Muscle of leg (tissue), 11 donors: Measurements from ENCODE around the gene PNLIPRP3. TPM values are rescaled to one million over a fixed set of nuclear protein-coding genes. Genes with fewer than 3 reads are reported as not detected.

Experiments used
- DNase-seq: peaks from one replicate; pipeline ENCODE4 v3.0.0; 2013
- H3K27ac ChIP-seq: one replicate; pipeline ENCODE4 v1.5.1; 2013; ENCODE audit warnings: mild to moderate bottlenecking, low read length, control low read depth
- H3K27me3 ChIP-seq: one replicate; pipeline ENCODE4 v1.6.1; 2013; ENCODE audit warnings: low read length; ENCODE audit not compliant: control insufficient read depth, insufficient read depth
- H3K36me3 ChIP-seq: one replicate; pipeline ENCODE4 v1.6.1; 2013; ENCODE audit warnings: low read length; ENCODE audit not compliant: control insufficient read depth, insufficient read depth
- H3K4me1 ChIP-seq: one replicate; pipeline ENCODE4 v1.6.1; 2013; ENCODE audit warnings: low read length; ENCODE audit not compliant: control insufficient read depth, insufficient read depth
- H3K4me3 ChIP-seq: one replicate; pipeline ENCODE4 v1.5.1; 2013; ENCODE audit warnings: low read length, control low read depth
- H3K9me3 ChIP-seq: replicated peaks from 2 replicates; pipeline ENCODE4 v1.6.1; 2013; ENCODE audit warnings: low read depth, low read length; ENCODE audit not compliant: control insufficient read depth
- WGBS: methylation state at CpG from one replicate; pipeline ENCODE4 v1.1.5; 2013; ENCODE audit warnings: missing lambda C conversion rate; ENCODE audit not compliant: insufficient coverage; 5-methylcytosine and 5-hydroxymethylcytosine counted together
- polyA plus RNA-seq, 8 donors: library from polyadenylated mRNA; unstranded; fragments of 120-200 nt; gene quantifications; one replicate each; pipeline versions ENCODE4 v1.2.1 to v1.2.3, GENCODE V29; 2013; ENCODE audit warnings: inconsistent platforms in 1 of 8, low replicate concordance in 1 of 8; ENCODE audit not compliant: insufficient read length in 8 of 8, insufficient read depth in 1 of 8
- total RNA-seq: library from RNA; stranded (reverse); fragments of 120-200 nt; gene quantifications from one replicate; pipeline ENCODE4 v1.2.4, GENCODE V29; 2013

Gene PNLIPRP3
- total and polyA plus RNA-seq, 9 donors: 0.04 to 0.08 (median 0.05) TPM; not detected in 5

GRCh38 chr10:116408719-116409118 lies 18.9 kb upstream of the PNLIPRP3 start:
- no peaks in the 10 kb centered on the region for H3K9me3 ChIP-seq
- H3K4me3 ChIP-seq: no peak overlapping the region
- WGBS: 60% methylated on average over 1 of the region's 7 CpGs
- no peak overlapping the region for H3K27ac ChIP-seq
- peak; percentile 5 for DNase-seq
- no peaks in the 10 kb centered on the region for H3K27me3 ChIP-seq
- H3K36me3 ChIP-seq: no peaks in the 10 kb centered on the region
- no peaks in the 10 kb centered on the region for H3K4me1 ChIP-seq

DNA sequence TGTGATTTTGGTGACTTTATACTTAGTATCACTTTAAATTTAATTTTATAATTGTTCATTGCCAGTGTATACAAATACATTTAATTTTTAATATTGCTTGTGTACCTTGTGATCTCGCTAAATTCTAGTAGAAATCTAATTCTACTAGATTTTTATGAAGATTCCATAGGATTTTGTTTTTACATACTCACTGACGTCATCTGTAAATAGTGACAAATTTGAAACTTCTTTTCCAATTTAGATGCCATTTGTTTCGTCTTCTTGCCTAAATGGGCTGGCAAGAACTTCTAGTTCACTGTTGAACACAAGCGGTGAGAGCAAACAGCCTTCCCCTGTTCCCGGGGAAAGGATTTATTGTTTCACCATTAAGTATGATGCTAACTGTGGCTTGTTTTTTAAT lies 17.3 kb upstream of the PNLIPRP3 start:
- Histone ChIP-seq H3K9me3 (no peaks in the 10 kb centered on the region), H3K4me3 (no peak overlapping the region), H3K27me3 (no peaks in the 10 kb centered on the region), H3K27ac (no peak overlapping the region), H3K36me3 (no peaks in the 10 kb centered on the region), H3K4me1 (no peaks in the 10 kb centered on the region)
- DNase-seq: no peak
- no CpG with 5 or more reads among the region's 5 CpGs for WGBS

DNA sequence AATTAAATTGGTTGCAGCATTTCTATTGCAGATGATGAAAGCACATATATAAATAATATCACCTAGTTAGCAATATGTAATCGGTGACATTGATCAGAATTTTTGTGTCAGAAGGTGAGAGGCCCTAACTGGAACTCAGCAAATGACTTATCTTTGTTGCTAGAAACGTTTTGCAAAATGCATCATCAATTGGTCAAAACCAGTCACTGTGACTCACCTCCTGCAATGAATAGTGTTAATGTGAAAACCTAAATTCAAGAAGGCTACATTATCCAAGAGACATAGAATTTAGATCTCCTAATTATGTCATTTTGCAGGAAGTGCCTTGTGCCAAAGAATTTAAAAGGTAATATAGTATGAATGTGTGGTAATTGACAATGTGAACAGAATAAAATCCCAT lies 9.8 kb upstream of the PNLIPRP3 start:
- no peaks in the 10 kb centered on the region for H3K36me3 ChIP-seq
- H3K27me3 ChIP-seq: no peaks in the 10 kb centered on the region
- H3K9me3 ChIP-seq: no peaks in the 10 kb centered on the region
- DNase-seq: no peak
- no peak overlapping the region for H3K27ac ChIP-seq
- no peaks in the 10 kb centered on the region for H3K4me1 ChIP-seq
- H3K4me3 ChIP-seq: no peak overlapping the region
- WGBS: no CpG with 5 or more reads among the region's 2 CpGs

DNA sequence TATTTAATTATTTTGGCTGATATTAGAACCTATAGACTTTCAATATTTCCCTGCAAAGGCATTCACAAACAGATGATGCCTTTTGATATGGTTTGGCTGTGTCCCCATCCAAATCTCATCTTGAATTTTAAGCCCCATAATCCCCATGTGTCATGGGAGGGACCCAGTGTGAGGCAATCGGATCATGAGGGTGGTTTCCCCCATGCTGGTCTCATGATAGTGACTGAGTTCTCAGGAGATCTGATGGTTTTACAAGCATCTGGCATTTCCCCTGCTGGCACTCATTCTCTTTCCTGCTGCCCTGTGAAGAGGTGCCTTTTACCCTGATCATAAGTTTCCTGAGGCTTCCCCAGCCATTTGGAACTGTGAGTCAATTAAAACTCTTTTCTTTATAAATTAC lies 9.3 kb upstream of the PNLIPRP3 start:
- DNase-seq: no peak
- WGBS: no CpG with 5 or more reads among the region's 1 CpG
- H3K4me3 ChIP-seq: no peak overlapping the region
- no peaks in the 10 kb centered on the region for H3K9me3 ChIP-seq
- no peaks in the 10 kb centered on the region for H3K4me1 ChIP-seq
- H3K27me3 ChIP-seq: no peaks in the 10 kb centered on the region
- H3K36me3 ChIP-seq: no peaks in the 10 kb centered on the region
- no peak overlapping the region for H3K27ac ChIP-seq

DNA sequence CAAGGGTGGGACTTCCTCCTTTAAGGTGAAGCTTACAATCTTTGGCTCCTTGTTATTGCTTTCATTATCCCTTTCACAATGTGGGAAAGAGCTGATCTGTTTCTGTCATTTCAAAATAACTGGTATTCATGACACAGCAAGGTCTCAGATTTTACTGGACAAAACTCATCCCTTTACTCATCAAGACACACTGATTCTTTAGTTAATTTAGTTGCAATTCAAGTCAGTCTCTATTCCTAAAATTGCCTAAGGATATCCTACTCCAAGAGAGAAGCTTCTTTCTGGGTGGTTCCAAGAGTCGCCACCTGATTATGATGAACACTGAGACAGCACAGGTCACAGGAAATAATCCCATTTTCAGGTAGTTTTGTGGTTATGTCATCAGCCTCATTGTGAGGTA lies 5.8 kb upstream of the PNLIPRP3 start:
- no peak overlapping the region for H3K27ac ChIP-seq
- no peaks in the 10 kb centered on the region for H3K9me3 ChIP-seq
- no CpG with 5 or more reads among the region's 1 CpG for WGBS
- DNase-seq: no peak
- no peak overlapping the region for H3K4me3 ChIP-seq
- no peaks in the 10 kb centered on the region for H3K36me3 ChIP-seq
- no peaks in the 10 kb centered on the region for H3K4me1 ChIP-seq
- H3K27me3 ChIP-seq: no peaks in the 10 kb centered on the region

DNA sequence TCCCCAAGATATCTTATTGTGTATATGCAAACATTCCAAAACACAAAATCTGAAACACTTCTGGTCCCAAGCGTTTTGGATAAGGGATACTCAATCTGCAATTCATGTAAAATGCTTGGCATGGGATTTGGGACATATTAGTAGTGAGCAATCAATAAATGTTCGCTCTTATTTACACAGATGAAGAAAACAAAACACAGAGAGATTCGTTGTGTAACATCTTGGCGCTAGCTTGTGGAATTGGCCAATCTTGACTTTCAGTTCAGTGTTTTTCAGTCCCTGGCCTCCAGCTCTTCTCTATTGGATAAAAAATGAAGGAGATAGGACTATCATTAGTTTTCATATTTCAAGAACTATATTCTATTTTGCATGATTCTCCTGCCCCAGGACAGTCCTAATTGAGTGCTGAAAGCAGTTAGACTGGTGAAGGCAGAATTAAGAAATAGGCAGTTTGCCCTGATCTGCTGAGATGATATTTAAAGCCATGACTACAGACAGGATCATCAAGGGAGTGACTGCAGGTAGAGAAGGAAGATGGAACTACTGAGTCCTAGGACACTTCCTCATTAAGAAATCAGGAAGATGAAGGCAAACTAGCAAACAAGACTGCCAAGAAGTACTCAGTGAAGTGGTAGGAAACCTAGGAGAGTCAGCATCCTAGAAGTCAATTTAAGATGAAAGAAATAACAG lies 1.8 kb downstream of the PNLIPRP3 start:
- Histone ChIP-seq H3K36me3 (no peaks in the 10 kb centered on the region), H3K27me3 (no peaks in the 10 kb centered on the region), H3K27ac (no peak overlapping the region), H3K4me1 (no peaks in the 10 kb centered on the region), H3K4me3 (no peak overlapping the region), H3K9me3 (no peaks in the 10 kb centered on the region)
- no peak for DNase-seq
- no CpG with 5 or more reads among the region's 4 CpGs for WGBS

GRCh38 chr10:116430288-116430687 lies 2.6 kb downstream of the PNLIPRP3 start:
- no peak overlapping the region for H3K27ac ChIP-seq
- H3K4me1 ChIP-seq: no peaks in the 10 kb centered on the region
- H3K4me3 ChIP-seq: no peak overlapping the region
- H3K27me3 ChIP-seq: no peaks in the 10 kb centered on the region
- DNase-seq: no peak
- WGBS: no CpG with 5 or more reads among the region's 1 CpG
- H3K36me3 ChIP-seq: no peaks in the 10 kb centered on the region
- no peaks in the 10 kb centered on the region for H3K9me3 ChIP-seq

DNA sequence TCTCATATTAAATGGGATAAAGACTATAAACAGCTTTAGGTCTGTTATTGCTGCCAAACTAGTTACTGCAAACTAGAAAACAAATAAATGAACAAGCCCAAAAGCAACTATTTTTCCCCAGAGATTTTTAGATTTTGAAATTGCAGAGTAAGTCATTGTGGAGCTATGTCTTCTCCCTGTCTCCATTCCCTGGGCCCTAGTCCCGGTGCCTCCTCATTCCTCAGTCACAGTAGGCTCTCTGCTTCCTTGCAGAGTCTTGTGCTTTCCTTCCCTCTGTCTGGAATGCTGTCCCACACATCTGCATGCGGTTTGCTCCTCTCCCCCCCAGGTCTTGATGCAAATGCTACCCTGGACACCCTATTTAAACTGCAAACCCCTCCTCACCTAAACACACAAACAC lies 4.0 kb downstream of the PNLIPRP3 start:
- WGBS: 63% methylated on average over 2 of the region's 2 CpGs
- Histone ChIP-seq H3K4me3 (no peak overlapping the region), H3K27me3 (no peaks in the 10 kb centered on the region), H3K27ac (no peak overlapping the region), H3K9me3 (no peaks in the 10 kb centered on the region), H3K4me1 (no peaks in the 10 kb centered on the region), H3K36me3 (no peaks in the 10 kb centered on the region)
- no peak for DNase-seq

- no peaks in the 10 kb centered on the region for H3K36me3 ChIP-seq
- H3K27ac ChIP-seq: no peak overlapping the region
- H3K27me3 ChIP-seq: no peaks in the 10 kb centered on the region
- 77% methylated on average over 1 of the region's 1 CpG for WGBS
- no peak for DNase-seq
- no peak overlapping the region for H3K4me3 ChIP-seq
- no peaks in the 10 kb centered on the region for H3K9me3 ChIP-seq
- H3K4me1 ChIP-seq: no peaks in the 10 kb centered on the region
Measured at GRCh38 chr10:116437076-116437692, 9.5 kb downstream of the PNLIPRP3 start.

- Histone ChIP-seq H3K4me3 (no peak overlapping the region), H3K27ac (no peak overlapping the region), H3K9me3 (no peaks in the 10 kb centered on the region), H3K27me3 (no peaks in the 10 kb centered on the region), H3K4me1 (no peaks in the 10 kb centered on the region), H3K36me3 (no peaks in the 10 kb centered on the region)
- DNase-seq: no peak
- WGBS: no CpG with 5 or more reads among the region's 5 CpGs
Measured at GRCh38 chr10:116440330-116441030, 12.8 kb downstream of the PNLIPRP3 start.
